BJ (cell line): ENCODE measurements around the gene FRZB. TPM values are rescaled to one million over a fixed set of nuclear protein-coding genes. Genes with fewer than 3 reads are reported as not detected.
"Not testable (repeated sequence)": the region's sequence is repeated elsewhere in the genome, so short reads cannot be mapped to it uniquely, and the experiment has no call there.

Source experiments
- CTCF ChIA-PET: fragments of 350-600 bp; formaldehyde crosslinking; extraction: SDS; loops from one replicate; lab custom pipeline; 2021; ENCODE audit warnings: antibody characterized with exemption, inconsistent platforms; lab: Yijun Ruan, JAX
- POLR2A ChIA-PET: fragments of 300-600 bp; sonication (Branson Sonifier 250); formaldehyde crosslinking; extraction: SDS; loops from one replicate; lab custom pipeline; 2021; ENCODE audit warnings: antibody characterized with exemption; lab: Charles Lee
- DNase-seq: peaks from one replicate; pipeline ENCODE4 v3.0.0-alpha.2; 2011; ENCODE audit warnings: low read depth
- H3K27me3 ChIP-seq: 2 replicates; pipeline ENCODE4 v1.6.0; 2011; ENCODE audit warnings: low read length; ENCODE audit not compliant: control insufficient read depth, insufficient read depth
- H3K36me3 ChIP-seq: 2 replicates; pipeline ENCODE4 v1.5.1; 2011; ENCODE audit warnings: low read length; ENCODE audit not compliant: control insufficient read depth, insufficient read depth
- H3K4me3 ChIP-seq: 2 replicates; pipeline ENCODE4 v1.5.1; 2011; ENCODE audit warnings: low read depth, mild to moderate bottlenecking, control low read depth, low read length
- CTCF ChIP-seq: IDR thresholded peaks from 2 replicates; pipeline ENCODE4 v1.5.1; 2011; ENCODE audit warnings: low read depth, mild to moderate bottlenecking, control low read depth, inconsistent platforms, low read length, moderate library complexity; ENCODE audit not compliant: insufficient read depth
- polyA plus RNA-seq: library from polyadenylated mRNA; depleted of rRNA; stranded (reverse); fragments of >200 nt; gene quantifications from 2 replicates; pipeline ENCODE4 v1.2.3, GENCODE V29; 2011

Gene FRZB
- polyA plus RNA-seq, 1 experiment: 0.28 TPM

- CTCF ChIA-PET: interaction anchor here (1.2 kb wide), 1 partner anchor 13 kb away, joined by 4 read pairs; no protein-coding TSS in a partner anchor
- DNase-seq: no peak
Measured at GRCh38 chr2:182883451-182883850, 17.0 kb upstream of the FRZB start.

GRCh38 chr2:182880100-182880499 is 13.7 kb upstream of the FRZB start:
- CTCF ChIA-PET, POLR2A ChIA-PET, H3K4me3 ChIP-seq, DNase-seq, H3K27me3 ChIP-seq, H3K36me3 ChIP-seq: not testable (repeated sequence)

More at GRCh38 chr2:182883451-182883850, 17.0 kb upstream of the FRZB start:
- POLR2A ChIA-PET: no interaction called here
- H3K4me3 ChIP-seq: no peak overlapping the region
- no peaks in the 10 kb centered on the region for H3K36me3 ChIP-seq
- H3K27me3 ChIP-seq: no peaks in the 10 kb centered on the region
- no peak for TF ChIP-seq CTCF

- CTCF ChIA-PET, H3K4me3 ChIP-seq, H3K36me3 ChIP-seq, DNase-seq, H3K27me3 ChIP-seq: not testable (repeated sequence)
- POLR2A ChIA-PET: interaction anchor here (0.6 kb wide), 1 partner anchor 10 kb away, joined by 3 read pairs; the partner anchor contains the start of gene FRZB
Measured at GRCh38 chr2:182876653-182877052, 10.2 kb upstream of the FRZB start.

- CTCF ChIA-PET: interaction anchor here (0.7 kb wide), 1 partner anchor 13 kb away, joined by 4 read pairs; no protein-coding TSS in a partner anchor
- Histone ChIP-seq H3K36me3 (no peaks in the 10 kb centered on the region), H3K4me3 (no peak overlapping the region), H3K27me3 (no peaks in the 10 kb centered on the region)
- TF ChIP-seq CTCF: no peak
- POLR2A ChIA-PET: no interaction called here
- DNase-seq: no peak
Measured at GRCh38 chr2:182870227-182870626, 3.8 kb upstream of the FRZB start.

GRCh38 chr2:182868054-182868796 is 1.8 kb upstream of the FRZB start:
- no peak for TF ChIP-seq CTCF
- no peaks in the 10 kb centered on the region for H3K27me3 ChIP-seq
- ChIA-PET CTCF (interaction anchor here (0.7 to 1.0 kb wide), 2 partner anchors 17 to 23 kb away, joined by 3 to 4 read pairs; no protein-coding TSS in a partner anchor), POLR2A (no interaction called here)
- no peak overlapping the region for H3K4me3 ChIP-seq
- no peaks in the 10 kb centered on the region for H3K36me3 ChIP-seq
- DNase-seq: no peak

GRCh38 chr2:182867426-182868053 is 1.1 kb upstream of the FRZB start:
- ChIA-PET CTCF (interaction anchor here (1.3 kb wide), 1 partner anchor 25 kb away, joined by 4 read pairs; no protein-coding TSS in a partner anchor), POLR2A (no interaction called here)
- no peak for TF ChIP-seq CTCF
- Histone ChIP-seq H3K4me3 (peak overlapping the region; percentile 44), H3K27me3 (no peaks in the 10 kb centered on the region), H3K36me3 (no peaks in the 10 kb centered on the region)
- no peak for DNase-seq
